Smooth muscle cell (in vitro differentiated cells): ENCODE results near the gene TARP.

Source experiments
- DNase-seq: peaks from one replicate; lab custom pipeline; 2025; ENCODE audit not compliant: unreplicated experiment; lab: John Stamatoyannopoulos, UW
- H2AFZ ChIP-seq: fragments of 200-600 bp; sonication (generic); 2 replicates; pipeline ENCODE4 v1.6.0; 2016; ENCODE audit warnings: antibody characterized with exemption, low read depth, mild to moderate bottlenecking
- H3F3A ChIP-seq: fragments of 200-600 bp; sonication (generic); 2 replicates; pipeline ENCODE4 v1.6.0; 2017; ENCODE audit warnings: antibody characterized with exemption, low read depth
- H3K27ac ChIP-seq: fragments of 200-600 bp; sonication (generic); 2 replicates; pipeline ENCODE4 v1.5.1; 2016; ENCODE audit warnings: low read depth, mild to moderate bottlenecking
- H3K27me3 ChIP-seq: fragments of 200-600 bp; sonication (generic); 2 replicates; pipeline ENCODE4 v1.6.1; 2016; ENCODE audit warnings: low read depth, mild to moderate bottlenecking
- H3K36me3 ChIP-seq: fragments of 200-600 bp; sonication (generic); 2 replicates; pipeline ENCODE4 v1.5.1; 2016; ENCODE audit warnings: low read depth
- H3K4me1 ChIP-seq: fragments of 200-600 bp; sonication (generic); 2 replicates; pipeline ENCODE4 v1.5.1; 2016; ENCODE audit warnings: low read depth
- H3K4me2 ChIP-seq: fragments of 200-600 bp; sonication (generic); 2 replicates; pipeline ENCODE4 v1.6.0; 2016; ENCODE audit warnings: mild to moderate bottlenecking
- H3K4me3 ChIP-seq: fragments of 200-600 bp; sonication (generic); 2 replicates; pipeline ENCODE4 v1.5.1; 2016; ENCODE audit warnings: mild to moderate bottlenecking
- H3K79me2 ChIP-seq: fragments of 200-600 bp; sonication (generic); 2 replicates; pipeline ENCODE4 v1.6.0; 2016; ENCODE audit warnings: low read depth, mild to moderate bottlenecking
- H3K9ac ChIP-seq: fragments of 200-600 bp; sonication (generic); 2 replicates; pipeline ENCODE4 v1.6.0; 2016; ENCODE audit warnings: low read depth
- H3K9me3 ChIP-seq: fragments of 200-600 bp; sonication (generic); replicated peaks from 2 replicates; pipeline ENCODE4 v1.5.1; 2016; ENCODE audit warnings: low read depth
- H4K20me1 ChIP-seq: fragments of 200-600 bp; sonication (generic); 2 replicates; pipeline ENCODE4 v1.6.0; 2016; ENCODE audit warnings: low read depth
- CTCF ChIP-seq: fragments of 200-600 bp; sonication (generic); IDR thresholded peaks from 2 replicates; pipeline ENCODE4 v1.5.1; 2017; ENCODE audit warnings: borderline replicate concordance, mild to moderate bottlenecking, antibody characterized with exemption; ENCODE audit not compliant: insufficient read depth, poor library complexity, severe bottlenecking
- WGBS: methylation state at CpG from one replicate; pipeline ENCODE4 v1.1.7; 2016; ENCODE audit warnings: low lambda C conversion rate; 5-methylcytosine and 5-hydroxymethylcytosine counted together

The TARP gene

GRCh38 chr7:38282081-38282480, 8.6 kb upstream of the TARP start:
- H3K79me2 ChIP-seq = no peaks in the 10 kb centered on the region
- no peak overlapping the region for H3K4me3 ChIP-seq
- TF ChIP-seq CTCF = no peak
- H3K9ac ChIP-seq = no peak overlapping the region
- no peak overlapping the region for H3K27ac ChIP-seq
- H2AFZ ChIP-seq = no peak overlapping the region
- no peaks in the 10 kb centered on the region for H4K20me1 ChIP-seq
- no peaks in the 10 kb centered on the region for H3K27me3 ChIP-seq
- H3K36me3 ChIP-seq = no peaks in the 10 kb centered on the region
- no peak for DNase-seq
- H3K4me1 ChIP-seq = peaks cover 8% of the 10 kb centered on the region
- WGBS = 72% methylated on average over 3 of the region's 3 CpGs
- H3K9me3 ChIP-seq = no peaks in the 10 kb centered on the region
- no peak overlapping the region for H3K4me2 ChIP-seq
- H3F3A ChIP-seq = no peaks in the 10 kb centered on the region

GRCh38 chr7:38281266-38281665, 7.8 kb upstream of the TARP start:
- Histone ChIP-seq H4K20me1 (no peaks in the 10 kb centered on the region), H3K9ac (no peak overlapping the region), H3K27ac (no peak overlapping the region), H3K9me3 (no peaks in the 10 kb centered on the region), H3K4me1 (peaks cover 8% of the 10 kb centered on the region), H3K4me2 (no peak overlapping the region), H3K27me3 (no peaks in the 10 kb centered on the region), H3K36me3 (no peaks in the 10 kb centered on the region), H3K79me2 (no peaks in the 10 kb centered on the region), H3F3A (no peaks in the 10 kb centered on the region), H3K4me3 (no peak overlapping the region), H2AFZ (no peak overlapping the region)
- DNase-seq = no peak
- TF ChIP-seq CTCF = no peak

- Histone ChIP-seq H3K36me3 (no peaks in the 10 kb centered on the region), H3K9me3 (no peaks in the 10 kb centered on the region), H3K79me2 (no peaks in the 10 kb centered on the region), H3K27me3 (no peaks in the 10 kb centered on the region), H3K27ac (no peak overlapping the region), H3K4me1 (peaks cover 8% of the 10 kb centered on the region), H3K4me3 (no peak overlapping the region), H4K20me1 (no peaks in the 10 kb centered on the region), H2AFZ (no peak overlapping the region), H3F3A (no peaks in the 10 kb centered on the region), H3K9ac (no peak overlapping the region), H3K4me2 (no peak overlapping the region)
- DNase-seq = no peak
- no peak for TF ChIP-seq CTCF
- 91% methylated on average over 3 of the region's 3 CpGs for WGBS
Measured at GRCh38 chr7:38280707-38281106, 7.3 kb upstream of the TARP start.

- Histone ChIP-seq H3K9me3 (no peaks in the 10 kb centered on the region), H2AFZ (no peak overlapping the region), H3K4me3 (no peak overlapping the region), H3K27ac (no peak overlapping the region), H4K20me1 (no peaks in the 10 kb centered on the region), H3K27me3 (no peaks in the 10 kb centered on the region), H3K9ac (no peak overlapping the region), H3K36me3 (no peaks in the 10 kb centered on the region), H3F3A (no peaks in the 10 kb centered on the region), H3K4me1 (peaks cover 8% of the 10 kb centered on the region), H3K4me2 (no peak overlapping the region), H3K79me2 (no peaks in the 10 kb centered on the region)
- DNase-seq = no peak
- 0% methylated on average over 1 of the region's 1 CpG for WGBS
- no peak for TF ChIP-seq CTCF
Measured at GRCh38 chr7:38280000-38280399, 6.6 kb upstream of the TARP start.
